Transverse colon (tissue), 4 donors: Measurements from ENCODE around the gene MOCS1. TPM values are rescaled to one million over a fixed set of nuclear protein-coding genes. Genes with fewer than 3 reads are reported as not detected.

Experiments
- DNase-seq: peaks from one replicate; pipeline ENCODE4 v3.0.0-alpha.2; 2019
- H3K27ac ChIP-seq, 4 donors: fragments of 200-600 bp; sonication (generic); 2 replicates each; pipeline ENCODE4 v1.5.1; 2016 to 2018; ENCODE audit warnings: inconsistent platforms in 4 of 4
- H3K27me3 ChIP-seq: fragments of 200-600 bp; sonication (generic); 2 replicates; pipeline ENCODE4 v1.5.1; 2017; ENCODE audit warnings: inconsistent platforms
- H3K36me3 ChIP-seq, 4 donors: fragments of 200-600 bp; sonication (generic); 2 replicates each; pipeline ENCODE4 v1.5.1; 2017 to 2019; ENCODE audit warnings: inconsistent platforms in 4 of 4
- H3K4me1 ChIP-seq, 4 donors: fragments of 200-600 bp; sonication (generic); 2 replicates each; pipeline ENCODE4 v1.5.1; 2017 to 2020; ENCODE audit warnings: inconsistent platforms in 4 of 4
- H3K4me3 ChIP-seq, 4 donors: fragments of 200-600 bp; sonication (generic); 1 replicate in 1 of 4; 2 replicates in 3 of 4; pipeline versions ENCODE4 v1.5.1 to v1.6.1; 2017 to 2019; ENCODE audit warnings: inconsistent platforms in 4 of 4
- H3K9me3 ChIP-seq, 2 donors: fragments of 200-600 bp; sonication (generic); 2 replicates each; pipeline ENCODE4 v1.5.1; 2017 to 2019; ENCODE audit warnings: inconsistent platforms in 2 of 2
- EP300 ChIP-seq: sonication (generic); formaldehyde crosslinking; IDR thresholded peaks from one replicate; pipeline ENCODE4 v1.6.1; 2017; ENCODE audit warnings: antibody characterized with exemption, low read depth
- POLR2A ChIP-seq: fragments of 450-650 bp; IDR thresholded peaks from one replicate; pipeline ENCODE4 v1.6.1; 2016; ENCODE audit warnings: antibody characterized with exemption, mild to moderate bottlenecking, moderate library complexity
- POLR2AphosphoS5 ChIP-seq, 3 donors: sonication (generic); formaldehyde crosslinking; IDR thresholded peaks; one replicate each; pipeline ENCODE4 v1.6.1; 2016; ENCODE audit warnings: antibody characterized with exemption in 3 of 3
- WGBS, 2 donors: methylation state at CpG; one replicate each; pipeline ENCODE4 v1.1.5; 2018; ENCODE audit warnings: low coverage in 1 of 2; 5-methylcytosine and 5-hydroxymethylcytosine counted together
- in situ Hi-C, 4 donors: fragments of 200-750 bp; cut with MboI; loops; one replicate each; pipeline versions ENCODE4 v1.15.0 to v1.15.1; 2017; ENCODE audit warnings: low sequenced_read_pairs in 3 of 4, low pct_ligation_motif_present in 1 of 4, low pct_unique_long_range_greater_than_20kb in 1 of 4
- intact Hi-C: fragments of 100-400 bp; cut with DNase I; formaldehyde crosslinking; loops from one replicate; pipeline ENCODE4 v1.15.1; 2023; ENCODE audit warnings: low total_unique reads
- total RNA-seq, 4 donors: library from RNA; depleted of rRNA; stranded (reverse); fragments of >200 nt; gene quantifications; one replicate each; pipeline ENCODE4 v1.1.0, GENCODE V29; 2016
- TF ChIP-seq, protein P1 (sequence below), 5 experiments: fragments of 200-600 bp in 3 of 5; fragments of 450-650 bp in 2 of 5; sonication (generic) in 3 of 5; IDR thresholded peaks; 1 replicate in 2 of 5; 2 replicates in 3 of 5; pipeline ENCODE4 v1.5.1; 2016 to 2017; ENCODE audit warnings: antibody characterized with exemption in 5 of 5, inconsistent platforms in 3 of 5, mild to moderate bottlenecking in 2 of 5, moderate library complexity in 1 of 5

Gene MOCS1
- total RNA-seq, 4 donors from 2014 or later = 20.6 to 58.3 (median 42.3) TPM

DNA sequence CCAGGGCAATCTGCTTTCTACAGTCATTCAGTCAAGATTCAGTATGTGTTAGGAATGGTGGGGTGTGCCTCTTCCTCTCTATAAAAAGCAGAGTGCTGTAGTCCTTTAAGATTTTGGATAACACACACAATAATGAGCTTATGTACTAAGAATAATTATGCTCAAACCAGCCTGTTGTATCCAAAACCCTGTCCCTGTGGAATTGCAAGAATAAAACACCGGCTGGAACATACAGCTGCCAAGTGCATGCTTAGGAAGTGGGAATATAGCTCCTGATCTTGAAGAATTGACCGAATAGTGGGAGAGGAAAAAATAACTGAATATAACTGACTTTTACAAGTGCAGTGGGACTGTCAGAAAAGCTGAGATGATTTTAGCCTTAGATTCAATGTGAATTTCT lies 979 bp upstream of the MOCS1 start:
- Histone ChIP-seq H3K27me3 (no peaks in the 10 kb centered on the region), H3K9me3 (no peaks in the 10 kb centered on the region), H3K4me1 (peaks cover 2 to 36% (median 22%) of the 10 kb centered on the region in 4 donors), H3K27ac (no peak overlapping the region), H3K36me3 (no peaks in the 10 kb centered on the region), H3K4me3 (no peak overlapping the region)
- in situ Hi-C loops = no loop called here
- no peak for DNase-seq
- TF ChIP-seq EP300 (no peak), POLR2AphosphoS5 (IDR thresholded peaks at IDR 0.05) (no peak), POLR2A (no peak)
- TF ChIP-seq, protein P1, sequence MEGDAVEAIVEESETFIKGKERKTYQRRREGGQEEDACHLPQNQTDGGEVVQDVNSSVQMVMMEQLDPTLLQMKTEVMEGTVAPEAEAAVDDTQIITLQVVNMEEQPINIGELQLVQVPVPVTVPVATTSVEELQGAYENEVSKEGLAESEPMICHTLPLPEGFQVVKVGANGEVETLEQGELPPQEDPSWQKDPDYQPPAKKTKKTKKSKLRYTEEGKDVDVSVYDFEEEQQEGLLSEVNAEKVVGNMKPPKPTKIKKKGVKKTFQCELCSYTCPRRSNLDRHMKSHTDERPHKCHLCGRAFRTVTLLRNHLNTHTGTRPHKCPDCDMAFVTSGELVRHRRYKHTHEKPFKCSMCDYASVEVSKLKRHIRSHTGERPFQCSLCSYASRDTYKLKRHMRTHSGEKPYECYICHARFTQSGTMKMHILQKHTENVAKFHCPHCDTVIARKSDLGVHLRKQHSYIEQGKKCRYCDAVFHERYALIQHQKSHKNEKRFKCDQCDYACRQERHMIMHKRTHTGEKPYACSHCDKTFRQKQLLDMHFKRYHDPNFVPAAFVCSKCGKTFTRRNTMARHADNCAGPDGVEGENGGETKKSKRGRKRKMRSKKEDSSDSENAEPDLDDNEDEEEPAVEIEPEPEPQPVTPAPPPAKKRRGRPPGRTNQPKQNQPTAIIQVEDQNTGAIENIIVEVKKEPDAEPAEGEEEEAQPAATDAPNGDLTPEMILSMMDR (IDR thresholded peaks at IDR 0.05) = no peak
- intact Hi-C loops = no loop called here
- WGBS, 2 donors = 87 to 88% methylated on average over 2 of the region's 2 CpGs

DNA sequence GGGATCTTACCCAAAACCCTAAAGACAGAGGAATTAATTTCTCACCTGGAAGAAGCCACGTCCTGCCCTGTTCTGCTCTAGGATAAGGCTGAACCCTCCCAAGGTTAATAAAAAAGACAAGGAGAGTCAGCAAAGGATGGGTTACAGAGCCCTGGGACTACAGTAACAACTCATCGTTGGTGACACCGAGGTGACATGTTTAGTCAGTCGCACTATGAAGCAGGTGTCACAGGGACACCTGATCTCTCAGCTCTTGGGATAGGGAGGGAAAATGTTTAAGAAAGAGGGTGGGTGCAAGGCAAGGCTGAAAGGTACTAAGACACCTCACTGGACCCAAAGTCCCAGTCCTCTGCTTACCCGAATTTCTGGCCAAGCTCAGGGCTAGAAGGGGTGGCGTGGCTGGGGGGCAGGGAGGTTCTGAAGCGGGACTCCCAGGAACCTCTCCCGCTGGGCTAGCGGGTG lies 562 bp downstream of the MOCS1 start:
- TF ChIP-seq POLR2A (no peak), POLR2AphosphoS5 (IDR thresholded peaks at IDR 0.05) (no peak)
- DNase-seq = no peak
- WGBS, 2 donors = 20 to 25% methylated on average over 1 to 9 of the region's 9 CpGs
- H3K27ac ChIP-seq = peak overlapping the region; percentile 74 to 89 (median 82)
- H3K36me3 ChIP-seq = no peaks in the 10 kb centered on the region
- no peaks in the 10 kb centered on the region for H3K27me3 ChIP-seq
- H3K4me1 ChIP-seq = peaks cover 2 to 36% (median 22%) of the 10 kb centered on the region in 4 donors
- no peaks in the 10 kb centered on the region for H3K9me3 ChIP-seq
- peak overlapping the region; percentile 68 to 87 (median 74) for H3K4me3 ChIP-seq
- in situ Hi-C loops (no loop called here), intact Hi-C loops (no loop called here)

DNA sequence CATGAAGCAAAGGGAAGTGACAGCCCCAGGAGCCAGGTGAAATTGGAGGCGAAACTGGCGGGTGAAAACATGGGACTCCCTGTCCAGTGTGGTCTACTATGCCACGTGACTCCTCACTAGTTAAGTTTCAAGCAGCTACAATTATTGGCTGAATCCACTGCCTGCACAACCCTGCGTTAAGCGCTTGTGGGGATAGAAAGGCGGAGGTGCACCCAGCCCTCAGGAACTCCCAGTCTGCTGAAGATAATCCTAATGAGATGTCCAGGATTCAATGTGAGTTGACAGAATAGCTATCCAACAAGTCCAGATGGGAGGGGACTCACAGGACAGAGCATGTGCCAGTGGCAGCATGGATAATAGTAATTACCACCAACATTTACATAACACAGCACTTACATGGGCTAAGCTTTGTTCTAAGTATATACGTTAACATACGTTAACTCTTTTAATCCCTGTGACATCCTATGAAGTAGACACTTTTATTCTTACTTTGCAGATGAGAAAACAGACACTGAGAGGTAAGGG lies 1.8 kb downstream of the MOCS1 start:
- Histone ChIP-seq H3K27me3 (no peaks in the 10 kb centered on the region), H3K27ac (peak overlapping the region in 3 of 4 donors; percentile 74 to 89 (median 87)), H3K4me1 (peaks cover 2 to 29% (median 16%) of the 10 kb centered on the region in 4 donors), H3K4me3 (peak overlapping the region in 1 of 4 donors; percentile 71), H3K9me3 (no peaks in the 10 kb centered on the region), H3K36me3 (no peaks in the 10 kb centered on the region)
- DNase-seq = no peak
- 86 to 93% methylated on average over 2 to 8 of the region's 8 CpGs for WGBS, 2 donors
- in situ Hi-C loops = no loop called here
- intact Hi-C loops = no loop called here
- no peak for TF ChIP-seq POLR2AphosphoS5 (IDR thresholded peaks at IDR 0.05)
- TF ChIP-seq POLR2A = no peak
- no peak for TF ChIP-seq EP300
- TF ChIP-seq, protein P1 (IDR thresholded peaks at IDR 0.05) = no peak

DNA sequence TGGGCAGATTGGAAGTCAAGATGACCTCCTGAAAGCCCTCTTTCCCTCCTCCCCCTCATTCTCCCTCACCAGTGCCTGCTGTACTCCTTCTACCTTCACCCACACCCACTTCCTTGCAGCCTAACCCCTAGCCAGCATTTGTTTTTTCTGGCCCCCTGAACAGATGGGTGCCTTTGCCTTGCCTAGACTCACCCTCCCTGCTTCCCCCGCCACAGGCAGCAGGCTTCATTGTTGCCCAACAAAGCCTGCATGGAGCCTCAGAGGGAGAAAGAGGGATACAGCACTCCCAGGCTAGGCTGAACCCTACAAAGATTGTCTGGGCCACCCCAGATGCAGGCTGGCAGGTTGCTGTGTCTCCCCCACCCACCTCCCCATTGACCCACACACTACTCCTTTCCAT lies 2.7 kb downstream of the MOCS1 start:
- no peaks in the 10 kb centered on the region for H3K36me3 ChIP-seq
- H3K4me3 ChIP-seq = no peak overlapping the region
- no peaks in the 10 kb centered on the region for H3K9me3 ChIP-seq
- TF ChIP-seq EP300 = no peak
- no peak for TF ChIP-seq POLR2AphosphoS5 (IDR thresholded peaks at IDR 0.05)
- TF ChIP-seq, protein P1 (IDR thresholded peaks at IDR 0.05) = no peak
- no peak for TF ChIP-seq POLR2A
- intact Hi-C loops (no loop called here), in situ Hi-C loops (no loop called here)
- WGBS, 2 donors = 86 to 100% methylated on average over 1 of the region's 1 CpG
- peaks cover 2 to 31% (median 12%) of the 10 kb centered on the region in 4 donors for H3K4me1 ChIP-seq
- H3K27ac ChIP-seq = peak overlapping the region in 1 of 4 donors; percentile 10
- DNase-seq = no peak
- H3K27me3 ChIP-seq = no peaks in the 10 kb centered on the region

DNA sequence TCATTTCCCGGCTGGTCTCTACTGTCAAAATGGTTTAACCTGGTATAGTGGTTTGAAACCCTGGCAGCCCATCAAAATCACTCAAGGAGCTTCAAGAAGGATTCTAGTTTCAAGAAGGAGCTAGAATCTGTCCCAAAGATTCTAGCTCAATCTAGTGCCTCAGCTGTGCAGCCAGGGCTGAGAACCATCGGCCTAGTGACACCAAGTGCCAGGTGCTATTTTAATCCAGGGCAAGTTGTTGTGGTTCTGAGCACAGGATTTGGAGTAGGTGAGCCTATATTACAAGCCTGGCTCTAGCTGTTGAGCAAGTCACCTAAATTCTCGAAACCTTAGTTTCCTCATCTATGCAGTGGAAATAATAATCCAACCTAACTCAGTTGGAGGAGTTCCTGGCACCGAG lies 3.7 kb downstream of the MOCS1 start:
- peaks cover 2 to 31% (median 12%) of the 10 kb centered on the region in 4 donors for H3K4me1 ChIP-seq

More for the DNA sequence above, 3.7 kb downstream of the MOCS1 start:
- in situ Hi-C loops (no loop called here), intact Hi-C loops (no loop called here)
- DNase-seq = no peak
- Histone ChIP-seq H3K27me3 (no peaks in the 10 kb centered on the region), H3K27ac (peak overlapping the region; percentile 10 to 33 (median 27)), H3K4me3 (no peak overlapping the region), H3K36me3 (peaks cover 0 to 4% (median 0%) of the 10 kb centered on the region in 4 donors), H3K9me3 (no peaks in the 10 kb centered on the region)
- WGBS, 2 donors = 75% methylated on average over 4 of the region's 4 CpGs; no CpG with 5 or more reads in 1 of the 2 donors
- TF ChIP-seq EP300 (no peak), POLR2AphosphoS5 (IDR thresholded peaks at IDR 0.05) (no peak), POLR2A (no peak)
- TF ChIP-seq, protein P1 (IDR thresholded peaks at IDR 0.05) = no peak
